Kidney (tissue), 14 donors: Measurements from ENCODE around the gene A2M. TPM values are rescaled to one million over a fixed set of nuclear protein-coding genes. Genes with fewer than 3 reads are reported as not detected.

ENCODE experiments used
- DNase-seq, 5 donors: peaks; one replicate each; pipeline ENCODE4 v3.0.0-alpha.2; 2013 to 2020
- FAIRE-seq: peaks from 2 replicates; lab custom pipeline; 2012; peaks lifted over from hg19 to GRCh38; lab: Jason Lieb, UNC
- H3K27ac ChIP-seq, 2 donors: one replicate each; pipeline ENCODE4 v1.7.0; 2013; ENCODE audit warnings: low read depth in 2 of 2, low read length in 2 of 2, inconsistent platforms in 1 of 2
- H3K27me3 ChIP-seq: one replicate; pipeline ENCODE4 v1.7.1; 2013; ENCODE audit warnings: low read length, inconsistent platforms; ENCODE audit not compliant: control insufficient read depth, insufficient read depth
- H3K36me3 ChIP-seq, 3 donors: one replicate each; pipeline versions ENCODE4 v1.7.0 to v1.7.1; 2013; ENCODE audit warnings: low read length in 3 of 3, control low read depth in 1 of 3, inconsistent platforms in 1 of 3; ENCODE audit not compliant: insufficient read depth in 3 of 3, control insufficient read depth in 2 of 3
- H3K4me1 ChIP-seq, 3 donors: one replicate each; pipeline versions ENCODE4 v1.7.0 to v1.7.1; 2013; ENCODE audit warnings: low read length in 3 of 3, inconsistent platforms in 1 of 3, low read depth in 1 of 3; ENCODE audit not compliant: control insufficient read depth in 2 of 3, insufficient read depth in 2 of 3
- H3K4me3 ChIP-seq, 3 donors: one replicate each; pipeline versions ENCODE4 v1.7.0 to v1.8.1; 2013; ENCODE audit warnings: low read length in 3 of 3, control low read depth in 1 of 3, inconsistent platforms in 1 of 3
- H3K9ac ChIP-seq, 3 donors: one replicate each; pipeline versions ENCODE4 v1.7.0 to v1.7.1; 2013; ENCODE audit warnings: low read length in 3 of 3, control low read depth in 1 of 3, inconsistent platforms in 1 of 3
- H3K9me3 ChIP-seq, 3 donors: one replicate each; pipeline versions ENCODE4 v1.7.0 to v1.7.1; 2013; ENCODE audit warnings: low read length in 3 of 3, control low read depth in 1 of 3, inconsistent platforms in 1 of 3; ENCODE audit not compliant: control insufficient read depth in 2 of 3, insufficient read depth in 1 of 3
- intact Hi-C: fragments of 100-400 bp; cut with DNase I; formaldehyde crosslinking; loops from one replicate; pipeline ENCODE4 v1.11.1; 2022
- polyA plus RNA-seq: library from polyadenylated mRNA; stranded (reverse); fragments of 350-450 nt; fragmentation: Illumina TruSeq; extraction: RNeasy Lipid Tissue Mini Kit (QIAGEN cat#74804); gene quantifications from one replicate; pipeline ENCODE4 v1.2.3, GENCODE V29; 2014; ENCODE audit warnings: low read depth, low replicate concordance; ENCODE audit not compliant: insufficient read depth
- total RNA-seq: library from RNA; stranded (reverse); fragmentation: NEBNext Ultra II Directional; extraction: Animal tissue kit (Norgen Biotek cat#: 25700); gene quantifications from one replicate; pipeline ENCODE4 v1.2.1, GENCODE V29; 2021
- TF ChIP-seq, protein P1 (sequence below): IDR thresholded peaks from 3 replicates; pipeline ENCODE4 v1.5.1; 2012; ENCODE audit warnings: mild to moderate bottlenecking, moderate library complexity, borderline replicate concordance; ENCODE audit not compliant: insufficient read depth; ENCODE audit errors: extremely low read depth
- donor health status: control.
- donor health status: control.
- donor health status: control.
- donor health status: control.
- donor health status: control.
- donor health status: DM: yes; HTN: yes; CAD: no.
- donor health status: Normal renal cell carcinoma (clear cell type).

A2M gene
- total and polyA plus RNA-seq, 2 donors from 2014 or later = 745 to 971 TPM

DNA sequence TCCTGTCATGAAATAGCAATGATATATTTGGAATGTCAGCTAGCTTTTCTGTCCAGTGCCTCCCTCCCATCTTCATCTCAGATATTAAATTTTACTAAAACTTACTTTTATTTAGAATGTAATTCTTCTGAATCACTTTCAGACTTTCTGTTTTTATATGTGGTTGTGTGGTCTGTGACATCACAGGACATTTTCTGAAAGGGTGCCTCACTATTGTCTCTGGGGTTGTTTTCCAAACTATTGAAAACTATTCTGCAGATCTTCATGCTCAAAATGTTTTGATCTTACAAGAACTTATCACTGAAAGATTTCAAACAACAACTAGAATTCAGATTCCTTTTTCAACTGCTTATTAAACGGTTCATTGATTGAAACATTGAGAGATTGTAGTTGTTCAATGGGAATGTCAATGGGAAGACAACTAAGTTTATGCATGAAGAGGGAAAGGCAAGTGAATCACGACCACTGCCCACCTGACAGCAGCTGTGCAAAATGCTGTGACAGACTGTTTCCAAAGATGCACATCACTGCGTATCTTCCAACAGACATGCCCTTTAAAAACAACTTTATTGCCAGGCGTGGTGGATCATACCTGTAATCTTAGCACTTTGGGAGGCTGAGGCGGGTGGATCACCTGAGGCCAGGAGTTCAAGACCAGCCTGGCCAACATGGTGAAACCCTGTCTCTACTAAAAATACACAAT lies 75.1 kb downstream of the A2M start:
- Histone ChIP-seq H3K9me3 (no peaks in the 10 kb centered on the region), H3K27ac (no peak overlapping the region), H3K9ac (no peak overlapping the region), H3K4me3 (no peak overlapping the region), H3K27me3 (no peaks in the 10 kb centered on the region), H3K36me3 (no peaks in the 10 kb centered on the region), H3K4me1 (no peaks in the 10 kb centered on the region)
- no peak for DNase-seq
- FAIRE-seq = no peak
- TF ChIP-seq, protein P1, sequence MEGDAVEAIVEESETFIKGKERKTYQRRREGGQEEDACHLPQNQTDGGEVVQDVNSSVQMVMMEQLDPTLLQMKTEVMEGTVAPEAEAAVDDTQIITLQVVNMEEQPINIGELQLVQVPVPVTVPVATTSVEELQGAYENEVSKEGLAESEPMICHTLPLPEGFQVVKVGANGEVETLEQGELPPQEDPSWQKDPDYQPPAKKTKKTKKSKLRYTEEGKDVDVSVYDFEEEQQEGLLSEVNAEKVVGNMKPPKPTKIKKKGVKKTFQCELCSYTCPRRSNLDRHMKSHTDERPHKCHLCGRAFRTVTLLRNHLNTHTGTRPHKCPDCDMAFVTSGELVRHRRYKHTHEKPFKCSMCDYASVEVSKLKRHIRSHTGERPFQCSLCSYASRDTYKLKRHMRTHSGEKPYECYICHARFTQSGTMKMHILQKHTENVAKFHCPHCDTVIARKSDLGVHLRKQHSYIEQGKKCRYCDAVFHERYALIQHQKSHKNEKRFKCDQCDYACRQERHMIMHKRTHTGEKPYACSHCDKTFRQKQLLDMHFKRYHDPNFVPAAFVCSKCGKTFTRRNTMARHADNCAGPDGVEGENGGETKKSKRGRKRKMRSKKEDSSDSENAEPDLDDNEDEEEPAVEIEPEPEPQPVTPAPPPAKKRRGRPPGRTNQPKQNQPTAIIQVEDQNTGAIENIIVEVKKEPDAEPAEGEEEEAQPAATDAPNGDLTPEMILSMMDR = no peak
- intact Hi-C loops = loop anchor here (10.0 kb wide), 1 partner anchor 496 kb away; the partner anchor contains the start of gene CLEC4E

DNA sequence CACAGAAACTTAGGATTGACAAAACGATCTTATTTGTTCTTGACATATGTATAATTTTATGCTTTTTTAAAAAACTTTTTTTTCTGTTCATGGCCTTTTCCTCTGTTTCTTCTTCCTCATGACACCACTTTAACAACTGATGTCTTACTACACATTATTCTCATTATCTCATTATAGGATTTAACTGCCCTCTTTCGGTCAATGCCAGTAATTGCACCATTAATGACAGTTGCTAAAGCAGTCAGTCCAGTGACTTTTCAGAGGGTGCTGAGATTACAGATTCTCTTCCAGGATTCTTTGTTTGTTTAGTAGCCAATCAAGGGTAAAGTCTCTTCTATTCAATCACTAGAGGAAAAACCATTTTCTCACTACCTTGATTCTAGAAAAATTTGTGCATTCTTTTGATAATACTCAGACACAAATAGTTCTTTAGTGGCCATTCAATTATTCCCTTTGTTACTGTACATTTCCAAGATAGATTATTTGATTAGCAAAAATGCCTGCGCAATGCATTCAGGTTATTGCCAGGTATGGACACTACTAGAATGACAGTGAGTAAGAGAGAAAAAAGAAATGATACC lies 76.2 kb downstream of the A2M start:
- TF ChIP-seq, protein P1 = peak; percentile 75
- Histone ChIP-seq H3K9ac (no peak overlapping the region), H3K4me1 (no peaks in the 10 kb centered on the region), H3K4me3 (no peak overlapping the region), H3K27me3 (no peaks in the 10 kb centered on the region), H3K27ac (no peak overlapping the region), H3K36me3 (no peaks in the 10 kb centered on the region), H3K9me3 (no peaks in the 10 kb centered on the region)
- DNase-seq (peak in 2 of 5 donors; percentile 49 to 72), FAIRE-seq (peak; percentile 97)
- intact Hi-C loops = no loop called here

DNA sequence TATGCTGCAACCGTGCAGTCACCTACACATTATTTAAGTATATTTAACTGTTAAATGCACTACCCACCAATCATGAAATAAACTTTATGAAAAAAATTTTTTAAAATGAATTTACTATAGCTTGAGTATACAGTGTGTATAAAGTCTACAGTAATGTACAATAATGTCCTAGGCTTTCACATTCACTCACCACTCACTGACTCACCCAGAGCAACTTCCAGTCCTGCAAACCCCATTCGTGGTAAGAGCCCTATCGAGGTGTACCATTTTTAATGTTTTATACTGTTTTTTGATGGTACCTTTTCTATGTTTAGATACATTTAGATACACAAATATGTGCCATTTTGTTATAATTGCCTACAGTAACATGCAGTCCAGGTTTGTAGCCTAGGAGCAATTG lies 78.3 kb downstream of the A2M start:
- H3K9ac ChIP-seq = no peak overlapping the region
- H3K27me3 ChIP-seq = no peaks in the 10 kb centered on the region
- DNase-seq (no peak), FAIRE-seq (no peak)
- no peak overlapping the region for H3K27ac ChIP-seq
- TF ChIP-seq, protein P1 = no peak
- H3K9me3 ChIP-seq = no peaks in the 10 kb centered on the region
- H3K36me3 ChIP-seq = no peaks in the 10 kb centered on the region
- no peaks in the 10 kb centered on the region for H3K4me1 ChIP-seq
- H3K4me3 ChIP-seq = no peak overlapping the region
- intact Hi-C loops = no loop called here
